ENCODE results near the gene TMEM52.
A peak's percentile ranks its signal among the peaks of the same experiment; 100 is the strongest.

Gene TMEM52

GRCh38 chr1:1914971-1915692, 3.9 kb downstream of the TMEM52 start, which contains the start of gene CALML6:
TSS of gene CALML6 (plus strand) at chr1:1915260. CDS start at chr1:1915281, 21 bp downstream.
- DNase-seq (ENCODE audit: low spot score): no peak

GRCh38 chr1:1914101-1914970, 4.7 kb downstream of the TMEM52 start:
- no peak for DNase-seq (ENCODE audit: low spot score)

GRCh38 chr1:1911350-1912041, 7.6 kb downstream of the TMEM52 start:
- DNase-seq (ENCODE audit: low spot score): no peak

GRCh38 chr1:1910651-1911331, 8.3 kb downstream of the TMEM52 start:
- DNase-seq (ENCODE audit: low spot score): no peak

GRCh38 chr1:1910033-1910465, 9.0 kb downstream of the TMEM52 start:
- DNase-seq (ENCODE audit: low spot score): no peak

- no peak for DNase-seq (ENCODE audit: low spot score)
Measured at GRCh38 chr1:1908506-1908791, 10.6 kb downstream of the TMEM52 start.

- DNase-seq (ENCODE audit: low spot score): no peak
Measured at GRCh38 chr1:1907098-1907736, 11.9 kb downstream of the TMEM52 start.

GRCh38 chr1:1906185-1907097, 12.6 kb downstream of the TMEM52 start:
- DNase-seq (ENCODE audit: low spot score): peak; percentile 77

- DNase-seq (ENCODE audit: low spot score): no peak
Measured at GRCh38 chr1:1903224-1903623, 15.9 kb downstream of the TMEM52 start.

- no peak for DNase-seq (ENCODE audit: low spot score)
Measured at GRCh38 chr1:1901641-1902294, 17.3 kb downstream of the TMEM52 start.

- no peak for DNase-seq (ENCODE audit: low spot score)
Measured at GRCh38 chr1:1900883-1901640, 18.0 kb downstream of the TMEM52 start.

GRCh38 chr1:1899967-1900327, 19.1 kb downstream of the TMEM52 start:
- no peak for DNase-seq (ENCODE audit: low spot score)

- DNase-seq (ENCODE audit: low spot score): no peak
Measured at GRCh38 chr1:1899266-1899966, 19.7 kb downstream of the TMEM52 start.

- DNase-seq (ENCODE audit: low spot score): no peak
Measured at GRCh38 chr1:1898246-1898933, 20.7 kb downstream of the TMEM52 start.

GRCh38 chr1:1895456-1896336, 23.4 kb downstream of the TMEM52 start:
- no peak for DNase-seq (ENCODE audit: low spot score)

- DNase-seq (ENCODE audit: low spot score): no peak
Measured at GRCh38 chr1:1895060-1895418, 24.0 kb downstream of the TMEM52 start.

GRCh38 chr1:1894354-1895059, 24.6 kb downstream of the TMEM52 start:
- no peak for DNase-seq (ENCODE audit: low spot score)

Measured in COLO829 (cell line).